ENCODE results near the gene PRR30.
"Not testable (repeated sequence)": the region's sequence is repeated elsewhere in the genome, so short reads cannot be mapped to it uniquely, and the experiment has no call there.

GRCh38 chr2:27175781-27176180, 36.6 kb upstream of the PRR30 start:
- TF ChIP-seq, protein P1, sequence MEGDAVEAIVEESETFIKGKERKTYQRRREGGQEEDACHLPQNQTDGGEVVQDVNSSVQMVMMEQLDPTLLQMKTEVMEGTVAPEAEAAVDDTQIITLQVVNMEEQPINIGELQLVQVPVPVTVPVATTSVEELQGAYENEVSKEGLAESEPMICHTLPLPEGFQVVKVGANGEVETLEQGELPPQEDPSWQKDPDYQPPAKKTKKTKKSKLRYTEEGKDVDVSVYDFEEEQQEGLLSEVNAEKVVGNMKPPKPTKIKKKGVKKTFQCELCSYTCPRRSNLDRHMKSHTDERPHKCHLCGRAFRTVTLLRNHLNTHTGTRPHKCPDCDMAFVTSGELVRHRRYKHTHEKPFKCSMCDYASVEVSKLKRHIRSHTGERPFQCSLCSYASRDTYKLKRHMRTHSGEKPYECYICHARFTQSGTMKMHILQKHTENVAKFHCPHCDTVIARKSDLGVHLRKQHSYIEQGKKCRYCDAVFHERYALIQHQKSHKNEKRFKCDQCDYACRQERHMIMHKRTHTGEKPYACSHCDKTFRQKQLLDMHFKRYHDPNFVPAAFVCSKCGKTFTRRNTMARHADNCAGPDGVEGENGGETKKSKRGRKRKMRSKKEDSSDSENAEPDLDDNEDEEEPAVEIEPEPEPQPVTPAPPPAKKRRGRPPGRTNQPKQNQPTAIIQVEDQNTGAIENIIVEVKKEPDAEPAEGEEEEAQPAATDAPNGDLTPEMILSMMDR (IDR thresholded peaks at IDR 0.05; ENCODE audit: low read length) = not testable (repeated sequence)
- not testable (repeated sequence) for TF ChIP-seq EZH2phosphoT487 (IDR thresholded peaks at IDR 0.05; ENCODE audit: low read length)
